HG03520 (cell line): Measurements from ENCODE around the gene FAM110A.

Experiments
- ATAC-seq: cut with Tn5 transposase; IDR thresholded peaks from one replicate; pipeline ENCODE4 v1.9.1; 2021; ENCODE audit warnings: mild to moderate bottlenecking, moderate library complexity; ENCODE audit not compliant: unreplicated experiment

The FAM110A gene

GRCh38 chr20:870758-871157, 37.2 kb downstream of the FAM110A start:
- no peak for ATAC-seq

DNA sequence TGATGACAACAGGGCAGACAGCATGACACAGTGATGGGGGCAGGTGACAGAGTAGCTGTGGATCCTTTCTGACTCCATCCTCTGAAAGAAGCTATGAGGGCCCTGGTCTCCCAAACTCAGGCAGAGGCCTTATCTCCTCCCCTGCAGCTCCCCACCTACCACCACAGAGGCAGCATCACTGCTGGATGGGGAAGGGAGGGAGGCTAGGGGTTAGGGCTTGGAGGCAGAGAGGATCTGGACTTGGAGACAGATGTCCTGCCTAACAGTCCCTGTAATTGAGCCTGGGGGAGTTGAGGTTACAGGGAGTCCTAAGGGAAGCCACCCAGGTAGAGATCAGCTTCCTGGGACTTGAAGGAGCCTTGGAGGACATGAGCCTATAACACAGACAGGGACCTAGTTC, 37.9 kb downstream of the FAM110A start:
- ATAC-seq, result no peak

DNA sequence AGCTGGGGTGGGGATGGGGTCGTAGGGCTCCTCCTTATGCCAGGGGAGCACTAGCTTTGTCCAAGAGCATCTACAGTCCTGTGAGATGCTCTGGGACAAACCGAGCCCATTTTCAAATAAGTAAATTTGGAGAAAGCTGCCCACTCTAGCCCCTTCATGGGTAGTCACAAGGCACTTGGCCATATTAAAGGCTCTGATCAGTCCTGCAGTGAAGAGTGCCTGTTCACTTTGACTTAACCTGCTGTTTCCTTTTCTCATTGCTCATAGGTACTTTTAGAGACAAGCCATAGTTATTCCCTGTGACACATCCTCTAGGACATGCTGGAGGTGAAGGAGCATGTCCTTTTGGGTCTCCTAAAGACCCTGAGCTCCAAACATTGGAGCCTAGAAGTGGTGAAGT, 38.4 kb downstream of the FAM110A start:
- no peak for ATAC-seq

DNA sequence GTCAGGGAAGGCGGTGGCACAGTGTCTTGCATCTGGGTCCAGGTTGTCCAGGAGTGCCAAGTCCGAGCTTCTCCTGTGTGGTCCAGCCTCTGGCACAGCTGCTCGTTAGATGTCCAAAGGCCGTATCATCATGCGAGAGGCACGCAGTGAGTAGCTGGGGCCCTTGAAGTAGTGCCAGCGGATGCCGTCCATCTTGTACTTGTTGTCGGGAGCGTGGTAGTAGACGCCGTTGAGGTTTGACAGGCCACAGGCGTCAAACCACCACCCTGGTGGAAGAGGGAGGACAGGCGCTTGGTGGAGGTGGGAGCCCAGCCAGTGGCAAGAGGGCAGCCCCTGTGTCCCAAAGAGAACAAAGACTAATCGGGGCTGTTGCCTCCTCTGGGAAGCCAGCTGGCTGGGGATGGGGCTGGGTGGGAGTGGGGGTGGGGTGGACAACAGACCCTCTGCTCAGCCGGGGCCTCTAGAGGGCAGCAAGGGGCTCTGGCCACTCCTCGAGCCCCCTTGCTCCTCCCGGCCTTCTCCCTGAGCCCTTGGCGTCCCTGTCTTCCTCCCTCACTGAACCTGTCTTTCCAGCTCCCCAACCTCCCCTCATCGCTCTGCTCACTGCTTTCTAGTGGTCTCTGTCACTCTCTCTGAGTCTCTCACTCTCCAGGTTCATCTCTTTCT, 39.5 kb downstream of the FAM110A start:
- no peak for ATAC-seq

- no peak for ATAC-seq
Measured at GRCh38 chr20:873875-874607, 40.5 kb downstream of the FAM110A start.

DNA sequence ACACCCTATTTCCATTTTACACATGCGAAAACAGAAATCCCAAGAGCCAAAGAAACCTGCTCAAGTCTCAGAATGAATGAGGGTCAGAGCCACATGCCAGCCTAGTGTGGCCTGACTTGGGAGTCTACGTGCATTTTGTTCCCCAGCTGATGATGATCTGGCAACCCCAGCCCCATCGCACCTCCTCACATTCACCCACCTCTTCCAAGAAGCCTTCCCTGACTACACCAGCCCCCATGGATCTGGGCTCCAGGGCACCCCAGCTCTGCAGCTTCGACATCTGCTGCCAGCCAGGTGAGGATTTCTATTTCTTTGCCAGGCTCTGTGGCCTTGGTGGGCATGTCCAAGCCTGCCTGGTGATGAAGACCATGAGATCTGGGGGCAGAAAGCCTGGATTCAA, 41.6 kb downstream of the FAM110A start:
- ATAC-seq, result no peak

DNA sequence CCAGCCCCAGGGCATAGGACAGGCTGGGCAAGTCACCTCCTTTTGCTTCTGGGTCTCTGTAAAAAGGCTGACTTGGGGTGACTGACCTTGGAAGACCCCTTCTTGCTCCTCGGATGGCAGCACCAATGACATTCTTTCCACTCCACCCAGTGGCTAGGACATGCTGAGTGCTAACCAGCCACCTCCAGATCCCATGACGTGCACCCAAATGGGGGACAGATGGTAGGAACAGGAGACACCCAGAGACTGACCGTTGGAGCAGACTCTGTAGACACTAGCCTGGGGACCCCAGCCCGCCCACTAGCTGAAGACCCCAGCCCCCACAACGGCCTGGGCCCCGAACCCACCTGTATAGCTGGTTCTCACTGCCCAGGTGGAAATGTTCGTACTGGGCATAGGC, 44.3 kb downstream of the FAM110A start:
- ATAC-seq, result no peak

- no peak for ATAC-seq
Measured at GRCh38 chr20:878511-879307, 45.2 kb downstream of the FAM110A start.

- ATAC-seq, result no peak
Measured at GRCh38 chr20:879626-880025, 46.1 kb downstream of the FAM110A start.

DNA sequence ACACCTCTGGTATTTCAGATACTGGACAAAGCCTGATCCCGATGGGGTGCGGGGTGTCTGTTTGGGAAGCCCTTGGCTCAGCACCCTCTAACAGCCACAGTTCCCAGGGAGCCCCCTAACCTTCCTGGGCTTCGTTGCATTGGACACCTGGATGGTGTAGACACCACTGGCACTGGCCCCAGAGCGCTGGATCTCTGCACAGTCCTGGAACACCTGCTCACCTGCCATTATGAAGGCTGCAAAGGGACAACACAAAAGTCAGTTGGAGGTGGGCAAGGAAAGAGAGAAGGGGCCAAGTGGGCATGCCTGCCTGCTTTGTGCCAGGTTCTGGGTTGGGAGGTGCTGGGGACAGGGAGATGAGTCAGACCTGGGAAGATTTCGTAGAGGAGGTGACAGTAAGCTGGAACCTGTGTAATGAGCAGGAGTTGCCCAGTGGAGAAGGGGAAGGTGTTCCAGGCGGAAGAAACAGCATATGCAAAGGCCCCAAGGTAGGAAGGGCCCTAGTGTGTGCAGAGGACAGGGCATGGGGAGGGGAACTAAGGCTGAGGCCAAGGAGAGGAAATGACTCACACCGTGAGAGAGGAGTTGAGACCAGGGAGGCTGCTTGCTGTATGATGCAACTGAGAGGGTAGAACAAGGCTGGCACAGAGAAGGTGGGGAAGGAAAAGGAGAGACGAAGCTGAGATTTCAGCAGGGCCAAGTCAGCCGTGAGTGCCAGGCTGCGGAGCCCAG, 47.7 kb downstream of the FAM110A start:
- no peak for ATAC-seq

- no peak for ATAC-seq
Measured at GRCh38 chr20:881783-882144, 48.2 kb downstream of the FAM110A start.

- ATAC-seq, result no peak
Measured at GRCh38 chr20:884983-885952, 51.8 kb downstream of the FAM110A start.

DNA sequence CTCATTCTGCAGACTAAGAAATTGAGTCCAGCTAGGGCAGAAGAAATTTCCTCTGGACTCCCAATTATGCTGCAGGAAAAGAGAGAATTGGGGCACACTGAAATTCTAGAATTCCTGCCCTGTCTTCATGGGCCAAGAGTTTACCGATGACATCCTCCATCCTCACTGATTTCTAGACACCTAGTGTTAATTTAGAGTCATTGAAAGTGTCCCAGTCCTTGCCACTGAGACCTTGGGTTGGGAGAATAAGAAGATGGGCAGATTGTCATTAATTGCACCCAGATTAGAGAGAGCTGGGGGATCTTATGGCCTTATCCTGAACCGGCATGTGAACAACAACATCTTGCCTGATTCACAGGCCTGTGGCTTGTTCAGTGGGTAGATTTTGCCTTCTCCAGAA, 53.6 kb downstream of the FAM110A start:
- no peak for ATAC-seq

DNA sequence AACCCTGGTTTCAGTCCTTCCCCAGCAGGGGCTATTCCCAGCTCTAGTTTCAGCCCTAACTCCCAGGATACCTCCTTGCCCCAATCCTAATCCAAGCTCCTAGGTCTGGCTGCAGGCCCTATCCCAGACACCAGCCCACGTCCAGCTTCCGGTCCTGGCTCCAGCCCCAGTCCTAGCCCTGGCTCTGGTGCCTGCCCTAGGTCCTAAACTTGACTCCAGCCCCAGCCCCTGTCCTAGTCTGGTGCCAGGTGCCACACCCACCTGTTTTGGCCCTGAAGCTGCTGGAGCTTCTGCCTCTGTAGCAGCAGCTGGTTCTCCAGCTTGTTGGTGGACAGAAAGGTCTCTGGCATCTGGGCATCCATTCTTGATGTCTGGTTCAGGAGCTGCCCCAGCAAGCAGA, 54.5 kb downstream of the FAM110A start:
- no peak for ATAC-seq

DNA sequence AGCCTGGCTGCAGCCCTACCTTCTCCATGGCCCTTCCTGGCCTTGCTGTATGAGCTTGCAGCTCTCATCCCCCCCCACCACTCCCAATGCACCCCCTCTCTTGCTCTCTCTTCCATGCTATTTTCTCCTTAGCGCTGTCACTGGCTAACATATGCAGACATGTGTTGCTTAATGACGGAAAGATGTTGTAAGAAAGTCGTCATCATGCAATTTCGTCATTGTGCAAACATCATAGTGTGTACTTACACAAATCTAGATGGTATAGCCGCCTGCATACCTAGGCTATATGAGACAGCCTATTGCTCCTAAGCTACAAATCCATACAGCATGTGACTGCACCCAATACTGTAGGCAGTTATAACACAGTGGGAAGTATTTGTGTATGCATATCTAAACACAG, 55.6 kb downstream of the FAM110A start:
- no peak for ATAC-seq

DNA sequence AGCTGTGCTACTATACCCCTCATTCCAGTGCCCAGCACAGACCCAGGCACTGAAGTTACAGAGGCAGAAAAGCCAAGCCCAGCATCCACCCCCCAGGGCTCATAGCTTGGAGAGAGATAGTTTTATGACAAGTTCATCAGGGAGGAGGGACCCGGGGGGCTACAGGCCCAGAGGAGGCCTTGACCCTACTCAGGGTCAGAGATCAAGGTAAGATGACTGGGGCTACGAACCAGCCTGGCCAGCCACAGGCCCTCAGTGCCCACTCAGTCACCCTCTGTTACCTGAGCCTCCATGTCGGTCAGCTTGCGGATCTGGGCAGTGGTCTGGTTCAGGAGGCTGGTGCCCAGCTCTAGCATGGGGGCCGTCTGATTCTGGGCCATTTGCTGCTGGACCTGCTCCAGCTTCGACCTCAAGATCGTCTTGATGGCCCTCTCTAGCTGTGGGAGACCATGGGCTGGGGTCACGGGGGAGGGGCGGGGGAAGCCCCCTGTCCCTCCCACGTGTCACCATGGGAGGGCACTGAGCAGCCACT, 56.5 kb downstream of the FAM110A start:
- ATAC-seq, result no peak

DNA sequence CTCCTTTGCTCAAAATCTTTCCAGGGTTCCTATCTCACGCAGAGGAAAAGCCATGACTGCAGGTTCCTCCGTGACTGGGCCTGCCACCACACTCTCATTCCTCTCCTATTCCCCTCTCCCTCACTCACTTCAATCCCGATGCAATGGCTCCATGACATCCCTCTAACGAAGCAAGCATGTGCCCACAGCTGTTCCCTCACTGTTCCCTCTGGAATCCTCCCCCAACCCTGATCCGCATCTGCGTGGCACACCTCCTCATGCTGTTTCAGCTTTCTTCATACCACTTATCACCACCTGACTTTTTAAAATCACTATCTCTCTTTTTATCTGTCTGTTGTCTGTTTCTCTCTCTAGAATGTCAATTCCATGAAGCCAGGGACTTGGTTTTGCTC, 57.1 kb downstream of the FAM110A start:
- no peak for ATAC-seq

GRCh38 chr20:891058-891705, 57.7 kb downstream of the FAM110A start:
- no peak for ATAC-seq

DNA sequence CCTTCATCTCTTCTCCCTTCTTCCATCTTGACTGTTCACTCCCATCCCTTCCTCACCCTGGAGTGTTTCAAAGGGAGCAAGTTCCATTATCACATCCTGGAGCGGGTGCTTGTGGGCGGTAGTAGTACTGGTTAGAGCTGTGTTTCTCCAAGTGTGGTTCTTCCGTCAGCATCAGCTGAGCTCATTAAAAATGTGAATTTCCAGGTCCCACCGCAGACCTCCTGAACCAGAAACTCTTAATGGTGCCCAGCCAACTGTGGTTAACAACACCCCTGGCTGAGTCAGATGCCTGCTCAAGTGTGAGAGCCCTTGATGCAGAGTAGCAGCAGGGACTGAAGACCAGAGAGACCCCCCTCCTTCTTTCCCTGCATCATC, 58.2 kb downstream of the FAM110A start:
- no peak for ATAC-seq
